ENCODE measurements around the gene QPCT.

- TF ChIP-seq POLR2A (IDR thresholded peaks at IDR 0.05), result no peak
- no peak for TF ChIP-seq CTCF (IDR thresholded peaks at IDR 0.05)
Measured at GRCh38 chr2:37306024-37306423, 38.4 kb upstream of the QPCT start.
